Parathyroid adenoma (tissue), 2 donors: ENCODE results near the gene SNRPE.

ENCODE experiments used
- H2AFZ ChIP-seq: fragments of 300-600 bp; sonication (generic); one replicate; pipeline ENCODE4 v1.7.0; 2017; ENCODE audit warnings: antibody characterized with exemption, mild to moderate bottlenecking
- H3K27ac ChIP-seq: fragments of 300-600 bp; sonication (generic); one replicate; pipeline ENCODE4 v1.7.0; 2017
- H3K27me3 ChIP-seq: fragments of 300-600 bp; sonication (generic); one replicate; pipeline ENCODE4 v1.7.0; 2017; ENCODE audit warnings: low read length; ENCODE audit not compliant: control insufficient read depth, insufficient read depth
- H3K36me3 ChIP-seq: fragments of 300-600 bp; sonication (generic); one replicate; pipeline ENCODE4 v1.7.0; 2017; ENCODE audit warnings: low read length; ENCODE audit not compliant: control insufficient read depth, insufficient read depth
- H3K4me1 ChIP-seq: fragments of 300-600 bp; sonication (generic); one replicate; pipeline ENCODE4 v1.7.0; 2017; ENCODE audit warnings: control low read depth
- H3K4me2 ChIP-seq: fragments of 300-600 bp; sonication (generic); one replicate; pipeline ENCODE4 v1.7.0; 2017; ENCODE audit warnings: low read length
- H3K4me3 ChIP-seq: fragments of 300-600 bp; sonication (generic); one replicate; pipeline ENCODE4 v1.7.0; 2017; ENCODE audit warnings: low read depth, low read length
- H3K79me2 ChIP-seq: fragments of 300-600 bp; sonication (generic); one replicate; pipeline ENCODE4 v1.7.0; 2017; ENCODE audit warnings: control low read depth
- H3K9ac ChIP-seq: fragments of 300-600 bp; sonication (generic); one replicate; pipeline ENCODE4 v1.7.0; 2017; ENCODE audit warnings: mild to moderate bottlenecking
- H3K9me3 ChIP-seq: fragments of 300-600 bp; sonication (generic); one replicate; pipeline ENCODE4 v1.7.0; 2017; ENCODE audit warnings: low read length; ENCODE audit not compliant: control insufficient read depth
- CTCF ChIP-seq: fragments of 300-600 bp; sonication (generic); IDR thresholded peaks from one replicate; pipeline ENCODE4 v1.7.0; 2017; ENCODE audit warnings: antibody characterized with exemption, mild to moderate bottlenecking
- donor health status: primary hyperparathyroidism.

The SNRPE gene

GRCh38 chr1:203899869-203900714 is 38.7 kb downstream of the SNRPE start:
- H3K9me3 ChIP-seq = no peaks in the 10 kb centered on the region
- no peaks in the 10 kb centered on the region for H3K36me3 ChIP-seq
- no peak overlapping the region for H3K4me3 ChIP-seq
- H2AFZ ChIP-seq = no peak overlapping the region
- H3K9ac ChIP-seq = no peak overlapping the region
- no peak overlapping the region for H3K27ac ChIP-seq
- H3K79me2 ChIP-seq = no peaks in the 10 kb centered on the region
- H3K4me1 ChIP-seq = no peaks in the 10 kb centered on the region
- no peak overlapping the region for H3K4me2 ChIP-seq
- TF ChIP-seq CTCF = no peak
- no peaks in the 10 kb centered on the region for H3K27me3 ChIP-seq

GRCh38 chr1:203901581-203901980 is 40.2 kb downstream of the SNRPE start:
- H3K27ac ChIP-seq = no peak overlapping the region
- no peak overlapping the region for H3K4me2 ChIP-seq
- no peaks in the 10 kb centered on the region for H3K4me1 ChIP-seq
- no peak overlapping the region for H3K4me3 ChIP-seq
- TF ChIP-seq CTCF = no peak
- H3K9ac ChIP-seq = no peak overlapping the region
- no peak overlapping the region for H2AFZ ChIP-seq
- no peaks in the 10 kb centered on the region for H3K9me3 ChIP-seq
- no peaks in the 10 kb centered on the region for H3K79me2 ChIP-seq
- H3K27me3 ChIP-seq = no peaks in the 10 kb centered on the region
- no peaks in the 10 kb centered on the region for H3K36me3 ChIP-seq

GRCh38 chr1:203905275-203905674 is 43.9 kb downstream of the SNRPE start:
- Histone ChIP-seq H2AFZ (no peak overlapping the region), H3K4me2 (no peak overlapping the region), H3K4me1 (no peaks in the 10 kb centered on the region), H3K27me3 (no peaks in the 10 kb centered on the region), H3K27ac (no peak overlapping the region), H3K4me3 (no peak overlapping the region), H3K9ac (no peak overlapping the region), H3K9me3 (no peaks in the 10 kb centered on the region), H3K79me2 (no peaks in the 10 kb centered on the region), H3K36me3 (no peaks in the 10 kb centered on the region)
- no peak for TF ChIP-seq CTCF

- Histone ChIP-seq H3K4me3 (no peak overlapping the region), H3K79me2 (no peaks in the 10 kb centered on the region), H3K9ac (no peak overlapping the region), H3K27me3 (no peaks in the 10 kb centered on the region), H3K4me2 (no peak overlapping the region), H3K4me1 (no peaks in the 10 kb centered on the region), H2AFZ (no peak overlapping the region), H3K27ac (no peak overlapping the region), H3K9me3 (no peaks in the 10 kb centered on the region), H3K36me3 (no peaks in the 10 kb centered on the region)
- no peak for TF ChIP-seq CTCF
Observed at GRCh38 chr1:203906932-203907331, 45.5 kb downstream of the SNRPE start.

- TF ChIP-seq CTCF = no peak
- no peaks in the 10 kb centered on the region for H3K27me3 ChIP-seq
- no peak overlapping the region for H3K27ac ChIP-seq
- no peak overlapping the region for H2AFZ ChIP-seq
- H3K79me2 ChIP-seq = no peaks in the 10 kb centered on the region
- no peak overlapping the region for H3K9ac ChIP-seq
- H3K4me3 ChIP-seq = no peak overlapping the region
- no peak overlapping the region for H3K4me2 ChIP-seq
- no peaks in the 10 kb centered on the region for H3K36me3 ChIP-seq
- no peaks in the 10 kb centered on the region for H3K9me3 ChIP-seq
- no peaks in the 10 kb centered on the region for H3K4me1 ChIP-seq
Observed at GRCh38 chr1:203907901-203908300, 46.5 kb downstream of the SNRPE start.
